IMR-90 (cell line): Measurements from ENCODE around the gene TGFB2. TPM values are rescaled to one million over a fixed set of nuclear protein-coding genes. Genes with fewer than 3 reads are reported as not detected.
A peak's percentile ranks its signal among the peaks of the same experiment; 100 is the strongest.

Source experiments
- ATAC-seq: fragments of 200-7000 bp; cut with Tn5 transposase; 2 replicates; pipeline ENCODE4 v1.9.1; 2020; ENCODE audit warnings: low read depth, mild to moderate bottlenecking, moderate library complexity
- BruUV-seq: library from RNA; stranded (reverse); fragments of 400-500 nt; replicated peaks from 2 replicates; lab custom pipeline; 2021; lab: Mats Ljungman, UMichigan
- CTCF ChIA-PET: fragments of 300-600 bp; formaldehyde crosslinking; extraction: SDS; loops from one replicate; lab custom pipeline; 2021; ENCODE audit warnings: antibody characterized with exemption; lab: Yijun Ruan, JAX
- POLR2A ChIA-PET: fragments of 300-600 bp; sonication (Branson Sonifier 250); formaldehyde crosslinking; loops from one replicate; lab custom pipeline; 2022; ENCODE audit warnings: antibody characterized with exemption; ENCODE audit not compliant: unreplicated experiment; lab: Charles Lee
- DNase-seq: peaks from one replicate; pipeline ENCODE4 v3.0.0; 2013
- H2AFZ ChIP-seq: replicated peaks from 2 replicates; pipeline ENCODE3; 2013; ENCODE audit warnings: low read length, mild to moderate bottlenecking; ENCODE audit not compliant: poor library complexity
- H2AK5ac ChIP-seq: 2 replicates; pipeline ENCODE4 v1.6.1; 2013; ENCODE audit warnings: low read depth, low read length, inconsistent platforms
- H2AK9ac ChIP-seq: replicated peaks from 2 replicates; pipeline ENCODE3; 2013; ENCODE audit warnings: mild to moderate bottlenecking, low read depth, low read length, moderate library complexity; ENCODE audit not compliant: poor library complexity
- H2BK120ac ChIP-seq: 2 replicates; pipeline ENCODE4 v1.6.1; 2013; ENCODE audit warnings: low read depth, low read length, inconsistent platforms
- H2BK15ac ChIP-seq: 3 replicates; pipeline ENCODE4 v1.6.1; 2013; ENCODE audit warnings: low read depth, low read length, inconsistent platforms
- H2BK20ac ChIP-seq: 2 replicates; pipeline ENCODE4 v1.6.1; 2013; ENCODE audit warnings: low read depth, mild to moderate bottlenecking, inconsistent platforms, low read length, moderate library complexity
- H2BK5ac ChIP-seq: 2 replicates; pipeline ENCODE4 v1.6.1; 2013; ENCODE audit warnings: mild to moderate bottlenecking, low read depth, low read length, inconsistent platforms; ENCODE audit not compliant: poor library complexity, severe bottlenecking
- H3K14ac ChIP-seq: replicated peaks from 2 replicates; pipeline ENCODE4 v1.6.1; 2013; ENCODE audit warnings: low read depth, low read length, inconsistent platforms
- H3K18ac ChIP-seq: 2 replicates; pipeline ENCODE4 v1.6.1; 2013; ENCODE audit warnings: low read depth, low read length, control low read depth
- H3K23ac ChIP-seq: 2 replicates; pipeline ENCODE4 v1.6.1; 2013; ENCODE audit warnings: low read depth, low read length, inconsistent platforms
- H3K27ac ChIP-seq: 2 replicates; pipeline ENCODE4 v1.5.1; 2013; ENCODE audit warnings: mild to moderate bottlenecking, control low read depth, low read length; ENCODE audit not compliant: insufficient read depth
- H3K27me3 ChIP-seq: 2 replicates; pipeline ENCODE4 v1.6.1; 2013; ENCODE audit warnings: low read length; ENCODE audit not compliant: control insufficient read depth, insufficient read depth
- H3K36me3 ChIP-seq: 2 replicates; pipeline ENCODE4 v1.6.1; 2013; ENCODE audit warnings: low read length, mixed read lengths; ENCODE audit not compliant: control insufficient read depth, insufficient read depth
- H3K4ac ChIP-seq: 2 replicates; pipeline ENCODE4 v1.6.1; 2013; ENCODE audit warnings: low read depth, low read length, inconsistent platforms
- H3K4me1 ChIP-seq: 2 replicates; pipeline ENCODE4 v1.6.1; 2013; ENCODE audit warnings: low read length, mixed read lengths; ENCODE audit not compliant: control insufficient read depth, insufficient read depth
- H3K4me2 ChIP-seq: 2 replicates; pipeline ENCODE4 v1.6.1; 2013; ENCODE audit warnings: low read depth, mild to moderate bottlenecking, control low read depth, low read length, moderate library complexity
- H3K4me3 ChIP-seq: 2 replicates; pipeline ENCODE4 v1.5.1; 2013; ENCODE audit warnings: low read depth, mild to moderate bottlenecking, control low read depth, low read length, moderate library complexity; ENCODE audit not compliant: insufficient read depth
- H3K56ac ChIP-seq: 2 replicates; pipeline ENCODE4 v1.6.1; 2013; ENCODE audit warnings: low read length, inconsistent platforms; ENCODE audit not compliant: insufficient read depth; ENCODE audit errors: extremely low read depth
- H3K79me1 ChIP-seq, 2 experiments: 2 replicates each; pipeline ENCODE4 v1.6.1; 2013; ENCODE audit warnings: low read length in 2 of 2, inconsistent platforms in 1 of 2, low read depth in 1 of 2
- H3K9ac ChIP-seq: 2 replicates; pipeline ENCODE4 v1.6.1; 2013; ENCODE audit warnings: low read depth, low read length, control low read depth
- H3K9me1 ChIP-seq: 2 replicates; pipeline ENCODE4 v1.6.1; 2013; ENCODE audit warnings: low read length, inconsistent platforms; ENCODE audit not compliant: insufficient read depth
- H3K9me3 ChIP-seq: 2 replicates; pipeline ENCODE4 v1.6.1; 2013; ENCODE audit warnings: low read length; ENCODE audit not compliant: control insufficient read depth, insufficient read depth
- H4K20me1 ChIP-seq: 2 replicates; pipeline ENCODE4 v1.6.1; 2013; ENCODE audit warnings: low read length, inconsistent platforms; ENCODE audit not compliant: insufficient read depth
- H4K5ac ChIP-seq: 2 replicates; pipeline ENCODE4 v1.6.1; 2013; ENCODE audit warnings: mild to moderate bottlenecking, low read depth, low read length, control low read depth
- H4K8ac ChIP-seq, 2 experiments: 2 replicates each; pipeline ENCODE4 v1.6.1; 2013; ENCODE audit warnings: low read depth in 2 of 2, low read length in 2 of 2, control low read depth in 1 of 2, inconsistent platforms in 1 of 2
- H4K91ac ChIP-seq: 2 replicates; pipeline ENCODE4 v1.6.1; 2013; ENCODE audit warnings: low read depth, low read length, inconsistent platforms; ENCODE audit not compliant: insufficient read depth
- BHLHE40 ChIP-seq: fragments of 150-350 bp; IDR thresholded peaks from 2 replicates; pipeline ENCODE4 v1.6.1; 2016; ENCODE audit warnings: mild to moderate bottlenecking, low read depth, low read length
- CEBPB ChIP-seq: IDR thresholded peaks from 2 replicates; pipeline ENCODE4 v1.6.1; 2012; ENCODE audit warnings: low read depth, low read length, improper control_type of control experiment
- FOS ChIP-seq: fragments of 150-350 bp; IDR thresholded peaks from 2 replicates; pipeline ENCODE4 v1.6.1; 2016; ENCODE audit warnings: low read depth, low read length
- MAFK ChIP-seq: IDR thresholded peaks from 2 replicates; pipeline ENCODE4 v1.6.1; 2012; ENCODE audit warnings: low read depth, low read length, improper control_type of control experiment
- MAZ ChIP-seq: IDR thresholded peaks from 2 replicates; pipeline ENCODE4 v1.6.1; 2012; ENCODE audit warnings: low read depth, mild to moderate bottlenecking, low read length, improper control_type of control experiment, moderate library complexity, borderline replicate concordance
- MXI1 ChIP-seq: IDR thresholded peaks from 2 replicates; pipeline ENCODE4 v1.6.1; 2012; ENCODE audit warnings: low read depth, mild to moderate bottlenecking, low read length, moderate library complexity, borderline replicate concordance
- NFE2L2 ChIP-seq: fragments of 150-350 bp; IDR thresholded peaks from 2 replicates; pipeline ENCODE4 v1.6.1; 2016; ENCODE audit warnings: low read depth, mild to moderate bottlenecking, low read length
- WGBS, 2 experiments: methylation state at CpG; one replicate each; pipeline versions ENCODE4 v1.1.5 to v1.1.7; 2013; ENCODE audit warnings: missing lambda C conversion rate in 2 of 2; ENCODE audit not compliant: insufficient read length in 1 of 2; ENCODE audit errors: extremely low coverage in 2 of 2; 5-methylcytosine and 5-hydroxymethylcytosine counted together
- dilution Hi-C: fragments of 300-500 bp; cut with HindIII; formaldehyde crosslinking; loops from one replicate; pipeline ENCODE4 v1.14.3; 2018; ENCODE audit warnings: low sequenced_read_pairs; ENCODE audit not compliant: unreplicated experiment
- in situ Hi-C: fragments of 300-500 bp; cut with MboI; formaldehyde crosslinking; loops from 3 replicates; pipeline ENCODE4 v1.14.3; 2019; ENCODE audit warnings: low sequenced_read_pairs, inconsistent platforms, mixed read lengths
- intact Hi-C: fragments of 100-400 bp; cut with micrococcal nuclease; formaldehyde crosslinking; loops from 2 replicates; pipeline ENCODE4 v1.10.0; 2022
- polyA plus RNA-seq, 3 experiments: library from polyadenylated mRNA; depleted of rRNA; stranded (reverse); fragments of >200 nt; gene quantifications; 2 replicates each; pipeline ENCODE4 v1.2.3, GENCODE V29; 2012; ENCODE audit warnings: low replicate concordance in 1 of 3
- total RNA-seq: library from RNA; depleted of rRNA; stranded (reverse); fragments of >200 nt; gene quantifications from 2 replicates; pipeline ENCODE4 v1.2.3, GENCODE V29; 2012
- TF ChIP-seq, protein P1 (sequence below): fragments of 150-350 bp; IDR thresholded peaks from 2 replicates; pipeline ENCODE4 v1.6.1; 2017; ENCODE audit warnings: mild to moderate bottlenecking, antibody characterized with exemption, low read length, low read depth

Gene TGFB2
- total and polyA plus RNA-seq, 2 of the 4 experiments (the other 2 are of a cell fraction) = 3.7 to 3.8 TPM

DNA sequence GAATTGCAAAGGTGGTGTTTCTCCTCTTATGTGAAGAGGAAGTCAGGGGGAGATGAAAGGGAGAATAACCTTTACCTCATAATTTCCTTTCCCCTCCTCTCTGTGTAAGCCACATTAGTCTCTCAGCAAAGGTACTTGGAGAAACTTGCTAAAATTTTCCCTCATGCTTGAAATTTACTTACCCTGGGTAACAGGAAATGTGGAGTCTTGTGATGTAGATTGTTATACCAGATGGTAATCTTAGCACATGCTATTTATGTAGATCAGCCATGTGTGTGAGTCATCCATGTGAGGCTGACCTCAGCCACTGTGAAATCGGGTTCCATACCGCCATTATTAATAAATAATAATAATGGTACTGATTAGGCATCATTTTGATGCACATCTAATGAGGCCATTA, 128.4 kb downstream of the TGFB2 start:
- H3K23ac ChIP-seq = no peak overlapping the region
- H2AFZ ChIP-seq = no peak overlapping the region
- TF ChIP-seq NFE2L2 (no peak), FOS (peak; percentile 18; the same call in 1 of the 2 replicates), MAZ (no peak), MAFK (no peak), MXI1 (no peak), CEBPB (no peak), BHLHE40 (0 out of 2 replicates have a peak, but pooled peaks have one; percentile 3)
- TF ChIP-seq, protein P1, sequence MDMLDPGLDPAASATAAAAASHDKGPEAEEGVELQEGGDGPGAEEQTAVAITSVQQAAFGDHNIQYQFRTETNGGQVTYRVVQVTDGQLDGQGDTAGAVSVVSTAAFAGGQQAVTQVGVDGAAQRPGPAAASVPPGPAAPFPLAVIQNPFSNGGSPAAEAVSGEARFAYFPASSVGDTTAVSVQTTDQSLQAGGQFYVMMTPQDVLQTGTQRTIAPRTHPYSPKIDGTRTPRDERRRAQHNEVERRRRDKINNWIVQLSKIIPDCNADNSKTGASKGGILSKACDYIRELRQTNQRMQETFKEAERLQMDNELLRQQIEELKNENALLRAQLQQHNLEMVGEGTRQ = no peak
- no peaks in the 10 kb centered on the region for H4K20me1 ChIP-seq
- WGBS, 2 experiments = no CpG with 5 or more reads among the region's 2 CpGs
- ATAC-seq (no peak), DNase-seq (peak; percentile 73)
- H3K4ac ChIP-seq = no peak overlapping the region; the same call in 1 of the 2 replicates
- H3K27me3 ChIP-seq = peaks cover 2% of the 10 kb centered on the region; the same call in 1 of the 2 replicates
- no peak overlapping the region for H3K27ac ChIP-seq
- no peak overlapping the region for H3K9ac ChIP-seq
- no peaks in the 10 kb centered on the region for H3K9me3 ChIP-seq
- peaks cover 8% of the 10 kb centered on the region for H3K4me1 ChIP-seq
- H3K9me1 ChIP-seq = no peaks in the 10 kb centered on the region
- intact Hi-C loops = no loop called here
- H2BK5ac ChIP-seq = peak overlapping the region; percentile 10
- no peak overlapping the region for H2AK9ac ChIP-seq
- CTCF ChIA-PET = no interaction called here
- peak overlapping the region; percentile 56; the same call in 1 of the 2 replicates for H2BK120ac ChIP-seq
- H3K4me2 ChIP-seq = no peak overlapping the region
- no peak overlapping the region for H2AK5ac ChIP-seq
- peak overlapping the region in 1 of 2 experiments; percentile 38; a peak in 2 of 4 replicates for H4K8ac ChIP-seq
- peak overlapping the region; percentile 70; the same call in 1 of the 3 replicates for H2BK15ac ChIP-seq
- no peaks in the 10 kb centered on the region for H3K36me3 ChIP-seq
- H2BK20ac ChIP-seq = peak overlapping the region; percentile 58
- no TSS peak for BruUV-seq
- POLR2A ChIA-PET = no interaction called here
- H3K79me1 ChIP-seq = no peaks in the 10 kb centered on the region
- no peak overlapping the region for H3K56ac ChIP-seq
- H3K4me3 ChIP-seq = no peak overlapping the region
- H4K5ac ChIP-seq = no peak overlapping the region
- H3K18ac ChIP-seq = peak overlapping the region; percentile 81; the same call in 1 of the 2 replicates
- in situ Hi-C loops = no loop called here
- H4K91ac ChIP-seq = no peak overlapping the region
- no peak overlapping the region; the same call in 1 of the 2 replicates for H3K14ac ChIP-seq
- dilution Hi-C loops = no loop called here
